ENCODE results near the gene ZSCAN30. TPM values are rescaled to one million over a fixed set of nuclear protein-coding genes. Genes with fewer than 3 reads are reported as not detected.

ZSCAN30 gene
- total and polyA plus RNA-seq, 10 of the 15 experiments (the other 5 are each of a cell fraction or from before 2014, with no cell fraction given): 2.7 to 15.7 (median 11.2) TPM

DNA sequence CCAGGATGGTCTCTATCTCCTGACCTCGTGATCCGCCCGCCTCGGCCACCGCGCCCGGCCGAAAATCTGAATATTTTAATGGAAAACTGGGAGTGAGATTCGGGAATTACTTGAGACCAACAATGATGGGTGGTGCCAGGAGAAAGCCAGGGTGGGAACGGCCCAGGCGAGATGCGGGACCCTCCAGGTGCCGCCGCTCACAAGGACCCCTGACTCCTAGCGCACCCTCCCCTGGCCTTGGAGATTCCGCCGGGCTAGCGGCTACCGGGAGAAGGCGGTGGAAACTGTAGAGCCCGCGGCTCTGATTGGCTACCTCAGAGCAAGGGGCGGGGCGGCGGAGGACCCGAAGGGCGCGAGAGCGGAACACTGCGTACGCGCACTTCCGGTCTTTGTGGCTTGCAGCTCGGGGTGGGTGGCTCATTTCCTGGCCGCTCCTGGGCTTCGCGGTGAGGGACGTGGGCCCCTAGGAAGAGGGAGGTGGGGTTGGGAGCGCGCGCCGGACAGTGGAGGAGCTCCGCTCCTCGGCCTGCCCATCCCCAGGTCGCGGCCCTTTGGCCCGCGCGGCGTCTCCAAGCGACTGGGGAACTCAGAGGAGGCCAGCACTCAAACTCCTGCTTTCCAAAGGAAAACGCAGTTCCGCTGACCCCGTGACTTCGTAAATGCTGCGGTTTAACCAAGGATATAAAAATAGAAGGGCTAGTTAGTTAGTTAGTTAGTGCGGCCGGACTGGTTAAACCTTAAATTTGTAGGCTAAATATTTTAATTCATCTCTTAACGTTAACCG lies 49.2 kb downstream of the ZSCAN30 start, which contains the start of gene ZNF397 (continued):
- TF ChIP-seq STAT3 (IDR thresholded peaks at IDR 0.05; ENCODE audit: low read depth, low read length): no peak
- TF ChIP-seq, protein P1, sequence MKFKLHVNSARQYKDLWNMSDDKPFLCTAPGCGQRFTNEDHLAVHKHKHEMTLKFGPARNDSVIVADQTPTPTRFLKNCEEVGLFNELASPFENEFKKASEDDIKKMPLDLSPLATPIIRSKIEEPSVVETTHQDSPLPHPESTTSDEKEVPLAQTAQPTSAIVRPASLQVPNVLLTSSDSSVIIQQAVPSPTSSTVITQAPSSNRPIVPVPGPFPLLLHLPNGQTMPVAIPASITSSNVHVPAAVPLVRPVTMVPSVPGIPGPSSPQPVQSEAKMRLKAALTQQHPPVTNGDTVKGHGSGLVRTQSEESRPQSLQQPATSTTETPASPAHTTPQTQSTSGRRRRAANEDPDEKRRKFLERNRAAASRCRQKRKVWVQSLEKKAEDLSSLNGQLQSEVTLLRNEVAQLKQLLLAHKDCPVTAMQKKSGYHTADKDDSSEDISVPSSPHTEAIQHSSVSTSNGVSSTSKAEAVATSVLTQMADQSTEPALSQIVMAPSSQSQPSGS (IDR thresholded peaks at IDR 0.05; ENCODE audit: low read length): no peak; the same call in 1 of the 2 replicates
- TF ChIP-seq SUZ12 (IDR thresholded peaks at IDR 0.05; ENCODE audit: unreplicated experiment): no peak
- TF ChIP-seq, protein P2, sequence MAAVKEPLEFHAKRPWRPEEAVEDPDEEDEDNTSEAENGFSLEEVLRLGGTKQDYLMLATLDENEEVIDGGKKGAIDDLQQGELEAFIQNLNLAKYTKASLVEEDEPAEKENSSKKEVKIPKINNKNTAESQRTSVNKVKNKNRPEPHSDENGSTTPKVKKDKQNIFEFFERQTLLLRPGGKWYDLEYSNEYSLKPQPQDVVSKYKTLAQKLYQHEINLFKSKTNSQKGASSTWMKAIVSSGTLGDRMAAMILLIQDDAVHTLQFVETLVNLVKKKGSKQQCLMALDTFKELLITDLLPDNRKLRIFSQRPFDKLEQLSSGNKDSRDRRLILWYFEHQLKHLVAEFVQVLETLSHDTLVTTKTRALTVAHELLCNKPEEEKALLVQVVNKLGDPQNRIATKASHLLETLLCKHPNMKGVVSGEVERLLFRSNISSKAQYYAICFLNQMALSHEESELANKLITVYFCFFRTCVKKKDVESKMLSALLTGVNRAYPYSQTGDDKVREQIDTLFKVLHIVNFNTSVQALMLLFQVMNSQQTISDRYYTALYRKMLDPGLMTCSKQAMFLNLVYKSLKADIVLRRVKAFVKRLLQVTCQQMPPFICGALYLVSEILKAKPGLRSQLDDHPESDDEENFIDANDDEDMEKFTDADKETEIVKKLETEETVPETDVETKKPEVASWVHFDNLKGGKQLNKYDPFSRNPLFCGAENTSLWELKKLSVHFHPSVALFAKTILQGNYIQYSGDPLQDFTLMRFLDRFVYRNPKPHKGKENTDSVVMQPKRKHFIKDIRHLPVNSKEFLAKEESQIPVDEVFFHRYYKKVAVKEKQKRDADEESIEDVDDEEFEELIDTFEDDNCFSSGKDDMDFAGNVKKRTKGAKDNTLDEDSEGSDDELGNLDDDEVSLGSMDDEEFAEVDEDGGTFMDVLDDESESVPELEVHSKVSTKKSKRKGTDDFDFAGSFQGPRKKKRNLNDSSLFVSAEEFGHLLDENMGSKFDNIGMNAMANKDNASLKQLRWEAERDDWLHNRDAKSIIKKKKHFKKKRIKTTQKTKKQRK (IDR thresholded peaks at IDR 0.05; ENCODE audit: low read depth, low read length): no peak
- TF ChIP-seq CTCF (IDR thresholded peaks at IDR 0.05 in 2 of 3, conservative IDR thresholded peaks at IDR 0.05 in 1 of 3; ENCODE audit: control insufficient read depth in 2 of 3, extremely low read depth in 1 of 3, insufficient read depth in 1 of 3, low read depth in 3 of 3, low read length in 3 of 3): no peak
- TF ChIP-seq BRCA1 (IDR thresholded peaks at IDR 0.05; ENCODE audit: low read depth, low read length): no peak

Measured in GM12878 (cell line).